ENCODE results near the gene TMEM205.

- TF ChIP-seq ARNTL (CRISPR knock-in tag; IDR thresholded peaks at IDR 0.05; ENCODE audit: borderline replicate concordance, low read depth) (no peak), PATZ1 (CRISPR knock-in tag; IDR thresholded peaks at IDR 0.05; ENCODE audit: borderline replicate concordance) (no peak), TOX (CRISPR knock-in tag; IDR thresholded peaks at IDR 0.05; ENCODE audit: borderline replicate concordance) (no peak)
Observed at GRCh38 chr19:11324748-11325389, 21.2 kb downstream of the TMEM205 start.
